ENCODE data around the gene ZNF831. TPM values are rescaled to one million over a fixed set of nuclear protein-coding genes. Genes with fewer than 3 reads are reported as not detected.

The ZNF831 gene
- total RNA-seq, 1 experiment from 2014 or later: not detected

DNA sequence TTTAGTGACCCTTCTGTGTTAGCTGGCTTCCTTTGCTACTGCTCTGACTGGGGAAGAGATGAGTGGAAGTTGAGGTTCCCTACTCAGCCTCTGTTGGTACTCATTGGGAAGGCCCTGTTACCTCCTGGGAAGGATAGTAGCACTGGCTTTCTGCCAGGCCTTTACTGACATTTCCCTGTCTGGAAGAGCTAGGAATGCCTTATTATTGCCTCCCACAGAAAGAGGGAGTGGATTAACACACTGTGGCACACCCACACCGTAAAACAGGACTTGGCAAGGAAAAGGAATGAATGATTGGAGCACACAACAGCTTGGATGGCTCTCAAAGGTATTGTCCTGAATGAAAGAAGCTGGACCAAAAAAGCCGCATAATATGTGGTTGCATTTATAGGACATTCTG is 12.2 kb downstream of the ZNF831 start:
- Mint-ChIP-seq H3K4me1 (ENCODE audit: low read depth, unreplicated experiment) (no peaks in the 10 kb centered on the region), H3K9me3 (ENCODE audit: low read depth, unreplicated experiment) (no peaks in the 10 kb centered on the region), H3K27ac (ENCODE audit: unreplicated experiment) (no peak overlapping the region), H3K27me3 (ENCODE audit: unreplicated experiment) (peaks cover 94% of the 10 kb centered on the region), H3K36me3 (ENCODE audit: insufficient read depth, unreplicated experiment) (no peaks in the 10 kb centered on the region), H3K4me3 (ENCODE audit: low read depth, unreplicated experiment) (no peak overlapping the region)
- DNase-seq: no peak
- intact Hi-C loops (cut with micrococcal nuclease; ENCODE audit: unreplicated experiment): no loop called here
- TF ChIP-seq, protein P1, sequence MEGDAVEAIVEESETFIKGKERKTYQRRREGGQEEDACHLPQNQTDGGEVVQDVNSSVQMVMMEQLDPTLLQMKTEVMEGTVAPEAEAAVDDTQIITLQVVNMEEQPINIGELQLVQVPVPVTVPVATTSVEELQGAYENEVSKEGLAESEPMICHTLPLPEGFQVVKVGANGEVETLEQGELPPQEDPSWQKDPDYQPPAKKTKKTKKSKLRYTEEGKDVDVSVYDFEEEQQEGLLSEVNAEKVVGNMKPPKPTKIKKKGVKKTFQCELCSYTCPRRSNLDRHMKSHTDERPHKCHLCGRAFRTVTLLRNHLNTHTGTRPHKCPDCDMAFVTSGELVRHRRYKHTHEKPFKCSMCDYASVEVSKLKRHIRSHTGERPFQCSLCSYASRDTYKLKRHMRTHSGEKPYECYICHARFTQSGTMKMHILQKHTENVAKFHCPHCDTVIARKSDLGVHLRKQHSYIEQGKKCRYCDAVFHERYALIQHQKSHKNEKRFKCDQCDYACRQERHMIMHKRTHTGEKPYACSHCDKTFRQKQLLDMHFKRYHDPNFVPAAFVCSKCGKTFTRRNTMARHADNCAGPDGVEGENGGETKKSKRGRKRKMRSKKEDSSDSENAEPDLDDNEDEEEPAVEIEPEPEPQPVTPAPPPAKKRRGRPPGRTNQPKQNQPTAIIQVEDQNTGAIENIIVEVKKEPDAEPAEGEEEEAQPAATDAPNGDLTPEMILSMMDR (IDR thresholded peaks at IDR 0.05; ENCODE audit: unreplicated experiment): no peak
- BruUV-seq (replicated peaks): no TSS peak
- CTCF ChIA-PET: no interaction called here

DNA sequence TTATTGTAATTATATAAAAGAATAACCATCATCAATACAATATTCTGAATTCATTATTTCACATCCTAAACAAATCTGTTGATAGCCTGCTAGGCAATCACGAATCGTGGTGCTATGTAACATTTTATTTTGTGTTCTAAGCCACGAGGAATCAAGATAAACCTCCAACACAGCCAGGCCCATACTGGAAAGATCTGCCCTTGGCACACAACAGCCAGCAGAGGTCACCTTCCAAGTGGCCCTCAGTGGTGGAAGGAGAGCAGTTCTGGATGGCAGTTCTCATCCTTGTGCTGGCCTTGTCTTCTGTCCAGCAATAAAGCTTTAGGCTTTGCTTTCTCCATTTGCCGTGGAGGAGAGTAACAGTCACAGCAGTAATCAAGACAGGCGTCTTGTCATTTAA is 13.2 kb downstream of the ZNF831 start:
- no peak for DNase-seq
- TF ChIP-seq, protein P1 (IDR thresholded peaks at IDR 0.05; ENCODE audit: unreplicated experiment): no peak
- CTCF ChIA-PET: no interaction called here
- Mint-ChIP-seq H3K4me3 (ENCODE audit: low read depth, unreplicated experiment) (no peak overlapping the region), H3K36me3 (ENCODE audit: insufficient read depth, unreplicated experiment) (no peaks in the 10 kb centered on the region), H3K9me3 (ENCODE audit: low read depth, unreplicated experiment) (no peaks in the 10 kb centered on the region), H3K27ac (ENCODE audit: unreplicated experiment) (no peak overlapping the region), H3K27me3 (ENCODE audit: unreplicated experiment) (peaks cover 94% of the 10 kb centered on the region), H3K4me1 (ENCODE audit: low read depth, unreplicated experiment) (no peaks in the 10 kb centered on the region)
- BruUV-seq (replicated peaks): no TSS peak
- intact Hi-C loops (cut with micrococcal nuclease; ENCODE audit: unreplicated experiment): no loop called here

DNA sequence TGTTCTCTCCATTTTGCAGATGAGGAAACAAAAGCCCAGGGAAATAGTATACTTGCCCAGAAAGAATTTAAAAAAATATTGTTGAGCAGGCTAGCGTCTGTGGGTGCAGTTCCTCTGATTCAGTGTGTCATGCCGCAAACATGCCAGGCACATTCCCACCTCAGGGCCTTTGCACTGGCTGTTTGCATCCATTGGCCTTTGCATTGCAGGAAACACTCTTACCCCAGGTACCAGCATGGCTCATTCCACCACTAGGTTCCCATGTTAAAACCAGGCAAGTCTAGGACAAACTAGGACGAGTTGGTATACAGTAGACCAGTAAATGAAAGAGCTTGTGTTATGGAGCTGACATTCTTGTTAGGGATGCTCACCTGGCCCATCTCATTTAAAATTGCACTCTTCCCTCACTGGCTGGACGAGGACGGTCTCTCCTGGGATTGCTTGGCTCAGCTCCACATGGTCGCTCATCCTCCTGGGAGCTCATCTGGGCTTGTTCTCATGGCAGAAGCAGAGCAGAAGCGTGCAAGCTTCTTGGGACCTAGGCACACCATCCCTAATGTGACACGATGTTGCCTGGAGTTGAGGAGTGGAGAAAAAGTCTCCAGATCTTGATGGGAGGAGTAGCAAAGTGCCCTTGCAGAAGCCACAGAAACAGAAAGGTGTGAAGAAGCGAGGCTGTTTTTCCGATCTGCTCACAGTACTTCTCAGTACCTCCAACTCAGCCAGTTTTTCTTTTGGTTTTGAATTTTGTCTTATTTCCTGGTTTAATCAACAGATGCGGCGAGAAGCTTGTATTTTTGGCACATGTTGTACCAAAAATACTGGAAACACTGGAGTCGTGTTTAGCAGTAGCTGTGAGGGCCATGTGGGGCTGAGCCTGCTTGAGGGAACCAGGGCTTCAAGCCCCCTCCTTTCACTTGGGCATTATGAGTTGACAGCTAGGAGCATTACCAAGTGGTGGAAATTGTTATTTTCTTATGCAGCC is 13.9 kb downstream of the ZNF831 start:
- no TSS peak for BruUV-seq (replicated peaks)
- no peak for DNase-seq
- Mint-ChIP-seq H3K36me3 (ENCODE audit: insufficient read depth, unreplicated experiment) (no peaks in the 10 kb centered on the region), H3K27me3 (ENCODE audit: unreplicated experiment) (peaks cover 94% of the 10 kb centered on the region), H3K27ac (ENCODE audit: unreplicated experiment) (no peak overlapping the region), H3K4me3 (ENCODE audit: low read depth, unreplicated experiment) (no peak overlapping the region), H3K9me3 (ENCODE audit: low read depth, unreplicated experiment) (no peaks in the 10 kb centered on the region), H3K4me1 (ENCODE audit: low read depth, unreplicated experiment) (no peaks in the 10 kb centered on the region)
- CTCF ChIA-PET: no interaction called here
- TF ChIP-seq, protein P1 (IDR thresholded peaks at IDR 0.05; ENCODE audit: unreplicated experiment): no peak
- intact Hi-C loops (cut with micrococcal nuclease; ENCODE audit: unreplicated experiment): no loop called here

DNA sequence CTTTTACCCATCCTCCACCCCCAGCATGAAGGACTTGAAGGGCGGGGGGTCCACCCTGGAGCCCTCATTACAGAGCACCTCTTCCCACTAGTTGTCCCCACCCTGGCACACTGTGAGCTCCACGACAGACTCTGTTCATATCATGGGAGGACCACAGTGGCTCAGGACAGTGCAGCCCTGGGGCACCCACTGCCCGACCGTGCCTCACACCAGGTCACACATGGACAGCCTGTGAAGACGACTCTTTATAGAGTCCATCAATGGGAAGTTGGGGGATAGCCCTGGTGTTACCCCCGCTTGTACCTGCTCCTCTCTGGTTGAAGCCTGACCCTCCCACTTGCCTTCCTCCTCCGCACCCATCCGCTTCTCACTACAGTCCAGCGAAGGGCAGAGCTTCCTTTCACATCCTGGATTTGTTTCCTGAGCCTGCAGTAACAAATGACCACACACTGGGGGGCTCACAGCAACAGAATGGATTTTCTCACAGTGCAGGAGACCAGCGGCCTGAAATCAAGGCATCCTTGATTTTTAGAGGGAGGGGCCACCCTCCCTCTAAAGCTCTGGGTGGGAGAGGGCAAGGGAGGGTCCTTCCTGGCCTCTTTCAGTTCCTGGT is 15.5 kb downstream of the ZNF831 start:
- no peak for DNase-seq
- peaks cover 93% of the 10 kb centered on the region for H3K27me3 Mint-ChIP-seq (ENCODE audit: unreplicated experiment)
- intact Hi-C loops (cut with micrococcal nuclease; ENCODE audit: unreplicated experiment): no loop called here
- no TSS peak for BruUV-seq (replicated peaks)
- no peak overlapping the region for H3K27ac Mint-ChIP-seq (ENCODE audit: unreplicated experiment)
- no peaks in the 10 kb centered on the region for H3K9me3 Mint-ChIP-seq (ENCODE audit: low read depth, unreplicated experiment)
- TF ChIP-seq, protein P1 (IDR thresholded peaks at IDR 0.05; ENCODE audit: unreplicated experiment): no peak
- CTCF ChIA-PET: interaction anchor here (0.6 to 1.0 kb wide), 2 partner anchors 9 to 69 kb away, joined by 3 read pairs; no protein-coding TSS in a partner anchor
- H3K36me3 Mint-ChIP-seq (ENCODE audit: insufficient read depth, unreplicated experiment): no peaks in the 10 kb centered on the region
- H3K4me3 Mint-ChIP-seq (ENCODE audit: low read depth, unreplicated experiment): no peak overlapping the region
- H3K4me1 Mint-ChIP-seq (ENCODE audit: low read depth, unreplicated experiment): no peaks in the 10 kb centered on the region
